ENCODE measurements around the gene RAP1A.
"Not testable (repeated sequence)": the region's sequence is repeated elsewhere in the genome, so short reads cannot be mapped to it uniquely, and the experiment has no call there.

RAP1A gene

DNA sequence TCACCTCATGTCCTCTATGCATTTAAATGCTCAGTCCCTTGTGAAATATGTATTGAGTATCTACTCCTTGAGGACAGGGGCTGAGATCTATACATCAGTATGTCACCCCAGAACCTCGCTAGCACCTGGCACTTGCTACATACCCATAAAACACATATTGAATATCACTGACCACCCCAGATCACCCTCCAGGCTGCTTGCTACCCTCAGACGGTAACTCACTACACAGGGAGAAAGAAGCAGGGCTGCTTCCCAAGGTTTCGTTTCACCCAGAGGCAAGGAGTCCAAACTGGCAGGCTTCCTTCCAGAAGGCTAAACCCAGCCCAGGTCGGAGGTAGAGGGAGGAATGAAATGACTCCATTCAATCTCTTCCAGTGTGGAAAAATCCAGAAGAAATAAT lies 111.1 kb downstream of the RAP1A start:
- no peak for DNase-seq (ENCODE audit: low read depth)

DNA sequence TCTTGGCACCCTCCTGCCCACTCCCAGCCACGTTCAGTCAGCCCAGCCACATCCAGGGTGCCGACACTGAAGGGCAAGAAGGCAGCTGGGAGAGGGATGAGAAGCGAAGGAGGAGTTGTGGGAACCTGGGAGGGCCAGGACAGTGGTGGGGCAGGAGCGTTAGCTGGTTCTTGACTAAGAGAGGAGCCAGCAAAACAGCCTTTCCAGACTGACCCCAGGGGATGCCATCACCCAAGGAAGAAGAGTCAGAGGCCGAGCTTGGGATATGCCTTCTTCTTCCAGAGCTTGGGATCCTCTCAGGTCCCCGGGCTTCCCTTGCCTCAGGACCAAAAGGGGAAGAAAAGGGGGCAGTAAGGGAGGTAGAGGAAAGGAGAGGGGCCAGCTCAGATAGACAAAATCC lies 112.4 kb downstream of the RAP1A start:
- DNase-seq (ENCODE audit: low read depth), result no peak

More for the DNA sequence above, 111.1 kb downstream of the RAP1A start:
- H3K4me3 ChIP-seq (ENCODE audit: low read depth, low read length), result no peak overlapping the region

DNA sequence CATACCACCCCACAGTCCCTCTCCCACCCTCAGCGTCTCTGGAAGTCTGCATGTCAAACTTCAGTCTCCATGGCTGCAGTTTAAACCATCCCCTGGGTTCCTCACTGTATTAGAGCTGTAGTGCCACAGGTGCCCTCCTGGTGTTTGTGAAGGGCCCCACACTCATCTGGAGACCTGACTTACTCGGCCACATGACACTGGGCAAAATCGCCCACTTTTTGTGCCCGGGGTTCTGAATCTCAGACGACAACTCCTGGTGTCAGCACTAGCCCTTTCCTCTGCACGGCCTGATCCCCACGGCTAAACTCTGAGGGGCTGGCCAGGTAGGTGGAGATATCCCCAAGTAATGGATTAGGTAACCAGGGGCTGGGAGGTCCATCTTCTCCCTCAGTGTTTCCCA lies 113.1 kb downstream of the RAP1A start:
- no peak overlapping the region for H3K4me3 ChIP-seq (ENCODE audit: low read depth, low read length)
- no peak for DNase-seq (ENCODE audit: low read depth)

More for the DNA sequence above, 112.4 kb downstream of the RAP1A start:
- no peak overlapping the region for H3K4me3 ChIP-seq (ENCODE audit: low read depth, low read length)

GRCh38 chr1:111733183-111733991 lies 113.8 kb downstream of the RAP1A start:
- peak; percentile 90 for DNase-seq (ENCODE audit: low read depth)
- no peak overlapping the region for H3K4me3 ChIP-seq (ENCODE audit: low read depth, low read length)

DNA sequence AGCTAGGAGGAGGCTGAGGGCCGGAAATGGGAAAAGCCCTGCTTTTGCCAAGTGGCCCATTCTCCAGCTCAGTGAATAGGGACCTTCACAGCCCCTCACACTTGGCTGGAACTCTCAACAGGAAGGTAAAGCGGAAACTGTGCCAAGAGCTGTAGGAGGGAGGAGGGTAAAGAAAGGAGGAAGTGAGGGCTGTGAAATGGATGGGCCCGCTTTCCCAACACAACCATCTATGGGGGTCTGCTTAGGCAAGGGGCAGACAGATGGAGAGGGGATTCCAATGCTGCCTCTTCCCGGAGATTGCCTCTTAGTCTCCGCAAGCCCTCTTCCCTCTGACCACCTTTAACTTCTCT lies 114.4 kb downstream of the RAP1A start:
- DNase-seq (ENCODE audit: low read depth), result no peak
- H3K4me3 ChIP-seq (ENCODE audit: low read depth, low read length), result no peak overlapping the region

- no peak for DNase-seq (ENCODE audit: low read depth)
- no peak overlapping the region for H3K4me3 ChIP-seq (ENCODE audit: low read depth, low read length)
Measured at GRCh38 chr1:111734426-111734825, 114.8 kb downstream of the RAP1A start.

DNA sequence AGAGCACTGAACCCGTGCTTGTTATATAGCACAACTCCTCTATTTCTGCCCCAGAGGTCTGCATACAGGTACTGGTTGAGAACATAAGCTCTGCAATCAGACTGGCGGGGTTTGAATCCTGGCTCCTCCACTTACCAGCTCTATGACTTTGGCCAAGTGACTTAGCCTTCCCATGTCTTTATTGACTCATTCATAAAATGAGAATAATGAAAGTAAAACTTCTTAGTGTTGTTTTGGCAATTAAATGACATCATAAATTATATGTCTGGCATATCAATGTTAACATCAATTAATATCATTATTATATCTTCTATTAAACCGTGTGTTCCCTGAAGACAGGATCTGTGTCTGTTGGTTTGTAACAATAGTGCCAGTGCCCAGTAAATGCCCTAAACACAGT lies 115.3 kb downstream of the RAP1A start:
- DNase-seq (ENCODE audit: low read depth), result no peak
- no peak overlapping the region for H3K4me3 ChIP-seq (ENCODE audit: low read depth, low read length)

- no peak for DNase-seq (ENCODE audit: low read depth)
- no peak overlapping the region for H3K4me3 ChIP-seq (ENCODE audit: low read depth, low read length)
Measured at GRCh38 chr1:111735321-111735720, 115.7 kb downstream of the RAP1A start.

GRCh38 chr1:111735858-111736544 lies 116.4 kb downstream of the RAP1A start:
- no peak overlapping the region for H3K4me3 ChIP-seq (ENCODE audit: low read depth, low read length)
- DNase-seq (ENCODE audit: low read depth), result peak; percentile 75

DNA sequence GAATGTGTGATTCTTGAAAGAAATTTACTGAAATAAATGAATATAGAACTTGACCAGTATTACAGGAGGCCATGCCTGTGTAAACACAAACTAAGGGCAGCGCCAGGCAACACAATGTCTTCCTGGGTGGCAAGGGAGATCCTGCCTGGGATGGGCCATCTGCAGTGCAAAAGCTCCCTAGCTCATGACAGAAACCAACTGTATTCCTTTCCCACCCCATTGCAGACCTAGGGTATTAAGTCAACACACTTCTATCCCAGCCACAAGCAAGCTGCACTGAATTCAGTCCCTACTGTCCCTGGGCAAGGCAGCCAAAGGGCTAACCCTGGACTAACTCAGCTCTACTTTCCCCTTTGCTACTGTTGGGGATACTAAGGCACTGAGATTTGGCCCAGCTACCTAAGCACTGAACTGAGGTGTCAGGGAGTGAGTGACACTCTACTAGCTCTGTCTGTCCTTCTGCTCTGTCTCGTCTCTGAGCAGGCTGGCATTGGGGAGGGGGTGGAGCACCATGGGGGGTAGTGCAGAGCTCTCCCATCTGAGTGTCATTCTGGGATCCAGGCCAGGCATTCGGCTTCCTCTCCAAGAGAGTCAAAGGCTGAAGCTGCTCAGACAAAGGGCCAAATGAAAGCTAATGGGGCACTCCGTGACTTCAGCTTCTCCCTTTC lies 117.1 kb downstream of the RAP1A start:
- no peak for DNase-seq (ENCODE audit: low read depth)
- peak overlapping the region; percentile 60 for H3K4me3 ChIP-seq (ENCODE audit: low read depth, low read length)

DNA sequence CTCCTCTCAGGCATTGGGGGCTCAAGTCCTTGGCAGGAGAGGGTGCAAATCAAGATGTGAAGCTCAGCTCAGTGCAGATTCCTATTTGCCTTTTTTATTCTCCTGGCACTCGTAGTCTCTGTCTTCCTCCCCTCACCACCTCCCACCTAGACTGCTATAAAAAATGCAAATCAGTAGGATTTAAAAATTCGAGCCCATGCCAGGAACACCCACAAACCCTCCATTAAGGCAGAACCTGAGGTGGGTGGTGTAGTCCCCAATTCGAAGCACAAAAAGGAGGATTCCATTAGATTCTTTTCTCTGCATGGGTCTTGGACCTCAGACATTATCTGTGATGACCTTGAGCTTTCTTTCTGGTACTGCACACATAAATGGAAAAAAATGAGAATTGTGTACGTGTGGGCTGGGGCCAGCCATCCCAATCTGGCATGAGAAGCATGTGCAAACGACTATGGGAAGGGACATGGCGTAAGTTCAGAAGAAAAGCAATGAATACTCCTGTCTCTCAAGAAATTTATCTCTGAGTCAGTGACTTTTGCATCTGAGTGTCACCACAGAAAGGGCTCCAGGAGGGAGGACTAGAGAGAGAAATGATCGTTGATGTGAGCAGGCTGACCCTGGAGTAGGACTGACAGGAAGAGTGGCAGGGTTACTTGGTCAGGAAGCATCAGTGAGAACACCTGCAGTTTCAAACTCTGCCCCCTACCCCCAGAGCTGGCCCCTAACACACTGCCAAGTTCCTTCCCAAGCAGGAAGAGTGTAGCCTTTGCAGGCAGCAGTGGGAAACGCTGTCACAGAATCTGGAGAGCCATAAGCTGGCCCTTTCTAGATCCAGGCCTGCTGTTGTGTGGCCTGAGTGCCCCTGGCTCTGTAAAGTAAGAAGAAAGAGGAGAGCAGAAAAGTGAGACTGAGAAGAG lies 117.9 kb downstream of the RAP1A start:
- H3K4me3 ChIP-seq (ENCODE audit: low read depth, low read length), result peak overlapping the region; percentile 60
- DNase-seq (ENCODE audit: low read depth), result no peak

- H3K4me3 ChIP-seq (ENCODE audit: low read depth, low read length), result peak overlapping the region; percentile 60
- DNase-seq (ENCODE audit: low read depth), result no peak
Measured at GRCh38 chr1:111738133-111738435, 118.5 kb downstream of the RAP1A start.

GRCh38 chr1:111738436-111739193 lies 119.0 kb downstream of the RAP1A start:
- H3K4me3 ChIP-seq (ENCODE audit: low read depth, low read length), result peak overlapping the region; percentile 60
- peak; percentile 62 for DNase-seq (ENCODE audit: low read depth)

GRCh38 chr1:111739194-111739924 lies 119.8 kb downstream of the RAP1A start, which contains the start of gene INKA2:
INKA2 (minus strand) TSS chr1:111739395; CDS start chr1:111739242, 153 bp downstream.
- H3K4me3 ChIP-seq (ENCODE audit: low read depth, low read length), result peak within 1 kb of the TSS; percentile 60
- DNase-seq (ENCODE audit: low read depth), result peak; percentile 56

DNA sequence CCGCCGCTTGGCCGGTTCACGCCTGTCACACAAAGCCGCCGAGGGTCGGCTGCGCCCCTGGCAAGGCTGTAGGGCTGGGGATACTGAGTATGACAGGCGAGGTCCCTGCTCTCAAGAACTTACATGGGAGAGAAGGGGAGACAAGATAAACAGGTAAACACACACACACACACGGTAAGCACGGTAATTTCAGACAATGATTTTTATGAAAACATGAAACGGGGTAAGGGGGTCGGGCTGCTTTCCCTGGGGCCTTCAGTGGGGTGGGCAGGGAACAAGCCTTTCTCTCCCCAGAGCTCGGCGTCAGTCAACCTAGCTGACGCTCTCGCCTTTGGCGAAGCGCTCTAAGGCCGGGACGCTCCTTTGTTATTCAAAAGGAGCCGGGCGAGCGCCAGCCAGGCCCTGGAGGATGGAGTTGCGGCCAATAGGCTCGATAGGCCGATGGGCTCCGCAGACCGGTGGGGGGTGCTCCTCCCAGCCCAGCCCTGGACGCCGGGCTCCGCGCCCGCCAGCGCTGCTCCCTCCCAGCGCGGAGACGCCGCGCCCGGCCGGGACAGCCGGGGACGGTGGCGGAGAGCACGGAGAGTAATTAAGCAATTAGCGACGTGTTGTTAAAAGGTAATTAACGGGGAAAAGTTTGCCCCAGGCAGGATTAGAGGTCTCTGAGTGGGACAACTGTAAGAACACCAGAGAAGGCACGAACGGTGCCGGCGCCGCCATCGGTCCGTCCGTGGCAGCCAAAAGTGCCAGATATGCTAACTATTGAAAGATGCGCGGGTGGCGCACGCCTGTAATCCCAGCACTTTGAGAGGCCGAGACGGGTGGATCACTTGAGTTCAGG lies 120.6 kb downstream of the RAP1A start:
- no peak for DNase-seq (ENCODE audit: low read depth)
- H3K4me3 ChIP-seq (ENCODE audit: low read depth, low read length), result peak overlapping the region; percentile 60

- not testable (repeated sequence) for H3K4me3 ChIP-seq (ENCODE audit: low read depth, low read length); DNase-seq (ENCODE audit: low read depth)
Measured at GRCh38 chr1:111742292-111742691, 122.7 kb downstream of the RAP1A start.

DNA sequence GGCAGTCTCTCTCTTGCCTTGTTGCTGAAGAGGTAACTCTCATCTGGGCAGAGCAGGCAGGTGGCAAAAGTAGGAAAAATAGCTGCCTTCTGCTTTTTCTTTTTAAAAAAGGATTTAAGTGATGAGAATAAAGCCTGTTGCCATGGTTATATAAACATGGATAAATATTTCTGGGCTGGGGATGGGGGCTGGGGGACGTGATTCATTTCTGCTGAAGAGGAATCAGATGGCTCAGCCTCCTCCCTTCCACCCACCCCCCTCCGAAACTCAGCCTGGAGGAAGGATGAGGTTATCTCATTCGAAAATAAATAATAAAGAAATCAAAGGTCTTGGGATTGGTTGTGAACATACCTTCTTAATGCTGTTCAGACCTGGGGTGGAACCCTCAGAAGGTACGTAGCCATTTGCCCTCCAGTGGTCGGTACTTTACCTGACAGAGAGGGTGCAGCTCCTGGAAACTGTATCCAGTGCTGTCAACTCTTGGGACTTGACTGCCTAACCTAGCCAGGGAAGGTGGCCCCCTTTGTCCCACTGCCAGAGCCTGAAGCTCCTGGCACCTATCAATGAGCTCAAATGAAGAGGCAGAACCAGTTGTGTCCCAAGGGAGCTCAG lies 123.5 kb downstream of the RAP1A start:
- DNase-seq (ENCODE audit: low read depth), result no peak
- no peak overlapping the region for H3K4me3 ChIP-seq (ENCODE audit: low read depth, low read length)

Measured in skeletal muscle cell (primary cell).